ENCODE measurements around the gene PHLDA2.
"Not testable (repeated sequence)": the region's sequence is repeated elsewhere in the genome, so short reads cannot be mapped to it uniquely, and the experiment has no call there.

Gene PHLDA2

GRCh38 chr11:2910401-2910955 lies 18.7 kb downstream of the PHLDA2 start:
- peaks cover 2% of the 10 kb centered on the region for H3K9me3 ChIP-seq (ENCODE audit: insufficient read depth, low read depth, low read length)
- DNase-seq = no peak
- H3K14ac ChIP-seq (ENCODE audit: low read length) = no peak overlapping the region
- no peak overlapping the region for H2AK5ac ChIP-seq (ENCODE audit: low read length)
- no peak overlapping the region for H4K91ac ChIP-seq (ENCODE audit: low read depth, low read length)
- no peak overlapping the region for H3K23ac ChIP-seq (ENCODE audit: low read length)
- peaks cover 14 to 18% of the 10 kb centered on the region in 2 experiments for H3K4me1 ChIP-seq (ENCODE audit: control insufficient read depth in 1 of 2, insufficient read depth in 2 of 2, low read length in 2 of 2)
- H2BK12ac ChIP-seq (ENCODE audit: low read length) = no peak overlapping the region
- no peak overlapping the region for H2BK120ac ChIP-seq (ENCODE audit: insufficient read depth, low read length, poor library complexity)
- no peak overlapping the region for H3K18ac ChIP-seq (ENCODE audit: low read length)
- no peak overlapping the region for H2BK5ac ChIP-seq (ENCODE audit: low read depth, low read length, poor library complexity)
- H3K36me3 ChIP-seq (ENCODE audit: control insufficient read depth in 1 of 2, insufficient read depth in 2 of 2, low read length in 2 of 2) = no peaks in the 10 kb centered on the region
- no peaks in the 10 kb centered on the region for H3K27me3 ChIP-seq (ENCODE audit: insufficient read depth, low read length)
- H4K8ac ChIP-seq (ENCODE audit: low read depth, low read length) = no peak overlapping the region
- H3K4me3 ChIP-seq (ENCODE audit: low read depth, low read length) = no peak overlapping the region
- no CpG with 5 or more reads among the region's 13 CpGs for WGBS (ENCODE audit: extremely low coverage, insufficient coverage, insufficient read length)
- H3K4me2 ChIP-seq (ENCODE audit: low read length) = no peak overlapping the region
- H3K79me1 ChIP-seq (ENCODE audit: low read length) = peaks cover 3% of the 10 kb centered on the region
- H2AFZ ChIP-seq (ENCODE audit: insufficient read depth, low read length, poor library complexity) = no peak overlapping the region
- H3K9ac ChIP-seq (ENCODE audit: low read length) = no peak overlapping the region
- H3K4ac ChIP-seq (ENCODE audit: low read depth, low read length) = no peak overlapping the region
- no peaks in the 10 kb centered on the region for H3K79me2 ChIP-seq (ENCODE audit: control insufficient read depth, insufficient read depth, low read length, poor library complexity)
- no peak overlapping the region for H3K27ac ChIP-seq (ENCODE audit: low read depth, low read length)
- H4K12ac ChIP-seq (ENCODE audit: low read depth, low read length) = no peak overlapping the region

- H2AK5ac ChIP-seq (ENCODE audit: low read length) = no peak overlapping the region
- H3K27ac ChIP-seq (ENCODE audit: low read depth, low read length) = no peak overlapping the region
- H4K91ac ChIP-seq (ENCODE audit: low read depth, low read length) = no peak overlapping the region
- no peak overlapping the region for H4K8ac ChIP-seq (ENCODE audit: low read depth, low read length)
- H3K18ac ChIP-seq (ENCODE audit: low read length) = no peak overlapping the region
- H3K79me2 ChIP-seq (ENCODE audit: control insufficient read depth, insufficient read depth, low read length, poor library complexity) = no peaks in the 10 kb centered on the region
- no peak overlapping the region for H3K4me2 ChIP-seq (ENCODE audit: low read length)
- no peak overlapping the region for H3K9ac ChIP-seq (ENCODE audit: low read length)
- H4K12ac ChIP-seq (ENCODE audit: low read depth, low read length) = no peak overlapping the region
- no peak overlapping the region for H3K4me3 ChIP-seq (ENCODE audit: low read depth, low read length)
- H3K23ac ChIP-seq (ENCODE audit: low read length) = no peak overlapping the region
- peaks cover 2% of the 10 kb centered on the region for H3K9me3 ChIP-seq (ENCODE audit: insufficient read depth, low read depth, low read length)
- H3K14ac ChIP-seq (ENCODE audit: low read length) = no peak overlapping the region
- WGBS (ENCODE audit: extremely low coverage, insufficient coverage, insufficient read length) = no CpG with 5 or more reads among the region's 78 CpGs
- H3K4me1 ChIP-seq (ENCODE audit: control insufficient read depth in 1 of 2, insufficient read depth in 2 of 2, low read length in 2 of 2) = peaks cover 14 to 18% of the 10 kb centered on the region in 2 experiments
- no peak overlapping the region for H2BK120ac ChIP-seq (ENCODE audit: insufficient read depth, low read length, poor library complexity)
- DNase-seq = no peak
- no peak overlapping the region for H2BK5ac ChIP-seq (ENCODE audit: low read depth, low read length, poor library complexity)
- H2AFZ ChIP-seq (ENCODE audit: insufficient read depth, low read length, poor library complexity) = no peak overlapping the region
- no peak overlapping the region for H2BK12ac ChIP-seq (ENCODE audit: low read length)
- peaks cover 0 to 2% of the 10 kb centered on the region in 2 experiments for H3K36me3 ChIP-seq (ENCODE audit: control insufficient read depth in 1 of 2, insufficient read depth in 2 of 2, low read length in 2 of 2)
- no peaks in the 10 kb centered on the region for H3K27me3 ChIP-seq (ENCODE audit: insufficient read depth, low read length)
- peaks cover 3% of the 10 kb centered on the region for H3K79me1 ChIP-seq (ENCODE audit: low read length)
- no peak overlapping the region for H3K4ac ChIP-seq (ENCODE audit: low read depth, low read length)
These were observed 19.9 kb downstream of the PHLDA2 start for GRCh38 chr11:2909133-2909902.

DNA sequence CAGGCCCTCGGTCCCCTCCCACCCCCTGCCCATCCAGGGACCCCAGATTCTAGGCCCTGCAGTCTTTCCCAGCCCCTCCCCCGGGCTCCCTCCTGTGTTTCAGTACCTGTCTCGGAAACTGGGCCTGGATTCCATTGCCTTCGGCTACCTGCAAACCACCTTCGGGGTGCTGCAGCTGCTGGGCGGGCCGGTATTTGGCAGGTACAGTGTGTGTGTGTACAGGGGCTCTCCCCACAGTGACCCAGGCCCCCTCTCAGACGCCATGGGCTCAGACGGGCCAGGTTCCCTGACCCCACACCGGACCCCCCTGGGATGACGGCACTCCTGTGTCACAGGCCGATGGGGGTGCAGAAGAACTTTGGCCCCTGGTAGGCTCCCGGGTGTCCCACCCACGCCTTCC lies 21.1 kb downstream of the PHLDA2 start:
- no CpG with 5 or more reads among the region's 14 CpGs for WGBS (ENCODE audit: extremely low coverage, insufficient coverage, insufficient read length)
- H3K4me1 ChIP-seq (ENCODE audit: control insufficient read depth in 1 of 2, insufficient read depth in 2 of 2, low read length in 2 of 2) = peaks cover 13% of the 10 kb centered on the region in 2 experiments
- peaks cover 2% of the 10 kb centered on the region for H3K9me3 ChIP-seq (ENCODE audit: insufficient read depth, low read depth, low read length)
- no peak overlapping the region for H3K4me2 ChIP-seq (ENCODE audit: low read length)
- no peak overlapping the region for H2BK12ac ChIP-seq (ENCODE audit: low read length)
- no peak overlapping the region for H2AK5ac ChIP-seq (ENCODE audit: low read length)
- no peak overlapping the region for H3K4me3 ChIP-seq (ENCODE audit: low read depth, low read length)
- H2BK5ac ChIP-seq (ENCODE audit: low read depth, low read length, poor library complexity) = no peak overlapping the region
- H3K14ac ChIP-seq (ENCODE audit: low read length) = no peak overlapping the region
- no peak overlapping the region for H2AFZ ChIP-seq (ENCODE audit: insufficient read depth, low read length, poor library complexity)
- no peak overlapping the region for H4K12ac ChIP-seq (ENCODE audit: low read depth, low read length)
- no peaks in the 10 kb centered on the region for H3K27me3 ChIP-seq (ENCODE audit: insufficient read depth, low read length)
- peaks cover 0 to 2% of the 10 kb centered on the region in 2 experiments for H3K36me3 ChIP-seq (ENCODE audit: control insufficient read depth in 1 of 2, insufficient read depth in 2 of 2, low read length in 2 of 2)
- no peak overlapping the region for H3K18ac ChIP-seq (ENCODE audit: low read length)
- no peak overlapping the region for H4K8ac ChIP-seq (ENCODE audit: low read depth, low read length)
- no peak overlapping the region for H3K23ac ChIP-seq (ENCODE audit: low read length)
- no peak overlapping the region for H4K91ac ChIP-seq (ENCODE audit: low read depth, low read length)
- H3K4ac ChIP-seq (ENCODE audit: low read depth, low read length) = no peak overlapping the region
- no peaks in the 10 kb centered on the region for H3K79me2 ChIP-seq (ENCODE audit: control insufficient read depth, insufficient read depth, low read length, poor library complexity)
- peaks cover 3% of the 10 kb centered on the region for H3K79me1 ChIP-seq (ENCODE audit: low read length)
- no peak overlapping the region for H3K27ac ChIP-seq (ENCODE audit: low read depth, low read length)
- no peak for DNase-seq
- H2BK120ac ChIP-seq (ENCODE audit: insufficient read depth, low read length, poor library complexity) = no peak overlapping the region
- no peak overlapping the region for H3K9ac ChIP-seq (ENCODE audit: low read length)

DNA sequence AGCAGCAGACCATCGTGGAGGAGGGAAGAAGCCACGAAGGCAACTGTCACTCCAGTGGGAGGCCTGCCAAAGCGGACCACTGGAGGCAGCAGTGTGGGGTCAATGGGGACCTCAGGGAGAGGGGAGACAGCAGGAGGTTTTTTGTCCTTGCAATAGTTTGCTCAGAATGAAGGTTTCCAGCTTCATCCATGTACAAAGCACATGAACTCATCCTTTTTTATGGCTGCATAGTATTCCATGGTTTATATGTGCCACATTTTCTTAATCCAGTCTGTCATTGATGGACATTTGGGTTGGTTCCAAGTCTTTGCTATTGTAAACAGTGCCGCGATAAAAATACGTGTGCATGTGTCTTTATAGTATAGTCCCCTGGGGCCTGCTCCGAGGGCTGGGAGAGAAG lies 23.9 kb downstream of the PHLDA2 start:
- not testable (repeated sequence) for H2BK12ac ChIP-seq (ENCODE audit: low read length); H3K23ac ChIP-seq (ENCODE audit: low read length); H4K91ac ChIP-seq (ENCODE audit: low read depth, low read length); H3K9ac ChIP-seq (ENCODE audit: low read length); H3K79me1 ChIP-seq (ENCODE audit: low read length); H2BK5ac ChIP-seq (ENCODE audit: low read depth, low read length, poor library complexity); H3K79me2 ChIP-seq (ENCODE audit: control insufficient read depth, insufficient read depth, low read length, poor library complexity); H3K36me3 ChIP-seq (ENCODE audit: control insufficient read depth in 1 of 2, insufficient read depth in 2 of 2, low read length in 2 of 2); H3K27me3 ChIP-seq (ENCODE audit: insufficient read depth, low read length); H3K4ac ChIP-seq (ENCODE audit: low read depth, low read length); H3K4me3 ChIP-seq (ENCODE audit: low read depth, low read length); H3K14ac ChIP-seq (ENCODE audit: low read length); H2BK120ac ChIP-seq (ENCODE audit: insufficient read depth, low read length, poor library complexity); H3K4me2 ChIP-seq (ENCODE audit: low read length); DNase-seq; H3K9me3 ChIP-seq (ENCODE audit: insufficient read depth, low read depth, low read length); H3K18ac ChIP-seq (ENCODE audit: low read length); H2AK5ac ChIP-seq (ENCODE audit: low read length); H2AFZ ChIP-seq (ENCODE audit: insufficient read depth, low read length, poor library complexity); H4K12ac ChIP-seq (ENCODE audit: low read depth, low read length); H4K8ac ChIP-seq (ENCODE audit: low read depth, low read length); H3K27ac ChIP-seq (ENCODE audit: low read depth, low read length)
- no CpG with 5 or more reads among the region's 7 CpGs for WGBS (ENCODE audit: extremely low coverage, insufficient coverage, insufficient read length)
- H3K4me1 ChIP-seq (ENCODE audit: control insufficient read depth in 1 of 2, insufficient read depth in 2 of 2, low read length in 2 of 2) = peaks cover 12 to 13% of the 10 kb centered on the region in 2 experiments
